Endothelial cell of umbilical vein (primary cell): Measurements from ENCODE around the gene WNT7B. TPM values are rescaled to one million over a fixed set of nuclear protein-coding genes. Genes with fewer than 3 reads are reported as not detected.

Experiments used
- BruUV-seq: library from RNA; stranded (reverse); fragments of 400-500 nt; replicated peaks from 2 replicates; lab custom pipeline; 2021; lab: Mats Ljungman, UMichigan
- CTCF ChIA-PET: fragments of 300-600, 350-600 bp; sonication (Branson Sonifier 250); formaldehyde crosslinking; loops from one replicate; lab custom pipeline; 2021; ENCODE audit warnings: antibody characterized with exemption, inconsistent platforms; lab: Charles Lee
- POLR2A ChIA-PET: fragments of 300-600, 350-600 bp; sonication (Branson Sonifier 250); formaldehyde crosslinking; loops from one replicate; lab custom pipeline; 2021; ENCODE audit warnings: antibody characterized with exemption, inconsistent platforms; lab: Charles Lee
- DNase-seq: peaks from one replicate; pipeline ENCODE4 v3.0.0-alpha.2; 2011; ENCODE audit warnings: low read depth, low spot score
- FAIRE-seq: peaks from 2 replicates; lab custom pipeline; 2011; peaks lifted over from hg19 to GRCh38; lab: Jason Lieb, UNC
- H2AFZ ChIP-seq: 2 replicates; pipeline ENCODE4 v1.6.0; 2012; ENCODE audit warnings: low read depth, low read length, control low read depth, inconsistent platforms
- H3K27ac ChIP-seq: 2 replicates; pipeline ENCODE4 v1.5.1; 2011; ENCODE audit warnings: low read depth, mild to moderate bottlenecking, control low read depth, low read length, moderate library complexity; ENCODE audit not compliant: insufficient read depth
- H3K27me3 ChIP-seq, 2 experiments: 2 replicates each; pipeline versions ENCODE4 v1.6.0 to v1.6.1; 2011; ENCODE audit warnings: low read length in 2 of 2, mixed read lengths in 1 of 2; ENCODE audit not compliant: control insufficient read depth in 2 of 2, insufficient read depth in 2 of 2
- H3K36me3 ChIP-seq, 2 experiments: 2 replicates in 1 of 2; 3 replicates in 1 of 2; pipeline ENCODE4 v1.5.1; 2011; ENCODE audit warnings: low read length in 2 of 2, mild to moderate bottlenecking in 1 of 2, moderate library complexity in 1 of 2; ENCODE audit not compliant: control insufficient read depth in 2 of 2, insufficient read depth in 2 of 2; ENCODE audit errors: extremely low read depth in 1 of 2
- H3K4me1 ChIP-seq: 3 replicates; pipeline ENCODE4 v1.5.1; 2011; ENCODE audit warnings: mild to moderate bottlenecking, low read length; ENCODE audit not compliant: control insufficient read depth, insufficient read depth; ENCODE audit errors: extremely low read depth
- H3K4me2 ChIP-seq: 2 replicates; pipeline ENCODE4 v1.6.1; 2011; ENCODE audit warnings: low read length, control low read depth, mixed read lengths; ENCODE audit not compliant: insufficient read depth
- H3K4me3 ChIP-seq, 3 experiments: fragments of 200-600 bp in 1 of 3; sonication (generic), shearing (Covaris generic) in 1 of 3; replicated peaks in 1 of 3; 2 replicates each; pipeline ENCODE4 v1.5.1; 2011 to 2016; ENCODE audit warnings: control low read depth in 3 of 3, low read length in 3 of 3, mild to moderate bottlenecking in 2 of 3, inconsistent platforms in 1 of 3, low read depth in 1 of 3, moderate library complexity in 1 of 3; ENCODE audit not compliant: insufficient read depth in 1 of 3
- H3K79me2 ChIP-seq: 2 replicates; pipeline ENCODE4 v1.6.0; 2012; ENCODE audit warnings: low read length, inconsistent platforms; ENCODE audit not compliant: control insufficient read depth, insufficient read depth
- H3K9ac ChIP-seq: replicated peaks from 2 replicates; pipeline ENCODE3; 2011; ENCODE audit warnings: low read length, control low read depth; ENCODE audit not compliant: insufficient read depth; ENCODE audit errors: extremely low read depth
- H3K9me1 ChIP-seq: replicated peaks from 3 replicates; pipeline ENCODE4 v1.6.0; 2011; ENCODE audit warnings: mild to moderate bottlenecking, low read length; ENCODE audit not compliant: control insufficient read depth, insufficient read depth; ENCODE audit errors: extremely low read depth
- H3K9me3 ChIP-seq: replicated peaks from 2 replicates; pipeline ENCODE4 v1.5.1; 2012; ENCODE audit warnings: low read length, inconsistent platforms; ENCODE audit not compliant: control insufficient read depth, insufficient read depth
- H4K20me1 ChIP-seq: replicated peaks from 2 replicates; pipeline ENCODE3; 2011; ENCODE audit warnings: mild to moderate bottlenecking, low read length; ENCODE audit not compliant: control insufficient read depth, insufficient read depth; ENCODE audit errors: extremely low read depth
- EZH2 ChIP-seq: IDR thresholded peaks from 2 replicates; pipeline ENCODE4 v1.6.1; 2012; ENCODE audit warnings: borderline replicate concordance, low read depth, mild to moderate bottlenecking, moderate library complexity, low read length, inconsistent platforms; ENCODE audit not compliant: severe bottlenecking
- FOS ChIP-seq: IDR thresholded peaks from 2 replicates; pipeline ENCODE4 v1.6.1; 2011; ENCODE audit warnings: mild to moderate bottlenecking, low read length, moderate library complexity, borderline replicate concordance; ENCODE audit not compliant: insufficient read depth
- GATA2 ChIP-seq: IDR thresholded peaks from 2 replicates; pipeline ENCODE4 v1.7.0; 2011; ENCODE audit warnings: low read depth, mild to moderate bottlenecking, moderate library complexity, mixed read lengths, low read length; ENCODE audit not compliant: insufficient read length, insufficient read depth
- JUN ChIP-seq: IDR thresholded peaks from 2 replicates; pipeline ENCODE4 v1.6.1; 2011; ENCODE audit warnings: borderline replicate concordance, low read depth; ENCODE audit not compliant: insufficient read length, insufficient read depth
- MAX ChIP-seq: IDR thresholded peaks from 2 replicates; pipeline ENCODE4 v1.6.1; 2011; ENCODE audit not compliant: insufficient read depth, insufficient read length
- MYC ChIP-seq: IDR thresholded peaks from one replicate; pipeline ENCODE4 v1.6.1; 2011; ENCODE audit warnings: mild to moderate bottlenecking, low read depth, low read length
- POLR2A ChIP-seq: IDR thresholded peaks from 2 replicates; pipeline ENCODE4 v1.6.1; 2012; ENCODE audit warnings: low read depth, mild to moderate bottlenecking, control low read depth, low read length
- POLR2AphosphoS5 ChIP-seq: IDR thresholded peaks from 2 replicates; pipeline ENCODE4 v1.6.1; 2012; ENCODE audit warnings: low read depth, mild to moderate bottlenecking, control low read depth, low read length, moderate library complexity; ENCODE audit not compliant: insufficient read depth
- dilution Hi-C: fragments of 300-500 bp; cut with MboI; formaldehyde crosslinking; loops from one replicate; pipeline ENCODE4 v1.15.0; 2019; ENCODE audit warnings: low sequenced_read_pairs; ENCODE audit not compliant: extremely low pct_ligation_motif_present
- intact Hi-C: fragments of 100-400 bp; cut with micrococcal nuclease; formaldehyde crosslinking; loops from one replicate; pipeline ENCODE4 v1.10.0; 2022
- polyA plus RNA-seq, 4 experiments: library from polyadenylated mRNA; depleted of rRNA in 3 of 4; stranded (reverse) in 3 of 4; unstranded in 1 of 4; fragments of >200 nt; gene quantifications; 2 replicates each; pipeline versions ENCODE4 v1.2.1 to v1.2.3, GENCODE V29; 2011 to 2012; ENCODE audit warnings: missing spikeins in 1 of 4
- total RNA-seq: library from RNA; stranded (reverse); gene quantifications from 2 replicates; pipeline ENCODE4 v1.2.3, GENCODE V29; 2021
- TF ChIP-seq, protein P1 (sequence below), 2 donors: IDR thresholded peaks; 1 replicate in 1 of 2; 2 replicates in 1 of 2; pipeline ENCODE4 v1.5.1; 2011; ENCODE audit warnings: low read length in 2 of 2, mild to moderate bottlenecking in 2 of 2, moderate library complexity in 2 of 2, control low read depth in 1 of 2, inconsistent platforms in 1 of 2, low read depth in 1 of 2; ENCODE audit not compliant: insufficient read depth in 1 of 2; ENCODE audit errors: extremely low read depth in 1 of 2

The WNT7B gene
- total and polyA plus RNA-seq, 2 donors (not counting 3 experiments of a cell fraction or from before 2014, with no cell fraction given), result not detected

DNA sequence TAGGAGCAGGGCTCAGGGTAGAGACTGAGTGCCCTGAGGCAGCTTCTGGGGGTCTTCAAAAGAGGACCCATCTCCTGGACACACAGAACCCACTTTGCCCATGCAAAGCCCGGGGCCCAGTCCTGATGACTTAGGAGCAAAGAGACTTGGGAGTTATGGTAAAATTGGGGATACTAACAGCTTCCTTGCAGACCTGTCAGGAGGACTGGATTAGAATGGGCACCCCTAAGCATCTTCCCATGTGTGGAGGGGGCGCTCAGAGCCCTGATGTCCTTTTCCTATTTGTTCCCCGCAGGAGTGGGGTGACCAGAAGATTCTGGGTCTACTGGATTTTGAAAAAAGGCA lies 100.0 kb downstream of the WNT7B start:
- Histone ChIP-seq H3K79me2 (no peaks in the 10 kb centered on the region), H4K20me1 (no peaks in the 10 kb centered on the region), H3K9me3 (no peaks in the 10 kb centered on the region), H3K9ac (no peak overlapping the region), H3K4me2 (no peak overlapping the region), H3K4me1 (no peaks in the 10 kb centered on the region), H3K9me1 (no peaks in the 10 kb centered on the region), H3K36me3 (no peaks in the 10 kb centered on the region), H2AFZ (no peak overlapping the region), H3K27ac (no peak overlapping the region), H3K27me3 (peaks cover 45 to 60% of the 10 kb centered on the region in 2 experiments), H3K4me3 (no peak overlapping the region)
- intact Hi-C loops (no loop called here), dilution Hi-C loops (no loop called here)
- no peak for TF ChIP-seq JUN
- no peak for TF ChIP-seq POLR2AphosphoS5
- TF ChIP-seq EZH2, result no peak
- no peak for FAIRE-seq
- POLR2A ChIA-PET, result no interaction called here
- no peak for DNase-seq
- no TSS peak for BruUV-seq
- CTCF ChIA-PET, result interaction anchor here (1.6 to 2.4 kb wide), 2 partner anchors 11 to 12 kb away, joined by 3 to 12 read pairs; no protein-coding TSS in a partner anchor

DNA sequence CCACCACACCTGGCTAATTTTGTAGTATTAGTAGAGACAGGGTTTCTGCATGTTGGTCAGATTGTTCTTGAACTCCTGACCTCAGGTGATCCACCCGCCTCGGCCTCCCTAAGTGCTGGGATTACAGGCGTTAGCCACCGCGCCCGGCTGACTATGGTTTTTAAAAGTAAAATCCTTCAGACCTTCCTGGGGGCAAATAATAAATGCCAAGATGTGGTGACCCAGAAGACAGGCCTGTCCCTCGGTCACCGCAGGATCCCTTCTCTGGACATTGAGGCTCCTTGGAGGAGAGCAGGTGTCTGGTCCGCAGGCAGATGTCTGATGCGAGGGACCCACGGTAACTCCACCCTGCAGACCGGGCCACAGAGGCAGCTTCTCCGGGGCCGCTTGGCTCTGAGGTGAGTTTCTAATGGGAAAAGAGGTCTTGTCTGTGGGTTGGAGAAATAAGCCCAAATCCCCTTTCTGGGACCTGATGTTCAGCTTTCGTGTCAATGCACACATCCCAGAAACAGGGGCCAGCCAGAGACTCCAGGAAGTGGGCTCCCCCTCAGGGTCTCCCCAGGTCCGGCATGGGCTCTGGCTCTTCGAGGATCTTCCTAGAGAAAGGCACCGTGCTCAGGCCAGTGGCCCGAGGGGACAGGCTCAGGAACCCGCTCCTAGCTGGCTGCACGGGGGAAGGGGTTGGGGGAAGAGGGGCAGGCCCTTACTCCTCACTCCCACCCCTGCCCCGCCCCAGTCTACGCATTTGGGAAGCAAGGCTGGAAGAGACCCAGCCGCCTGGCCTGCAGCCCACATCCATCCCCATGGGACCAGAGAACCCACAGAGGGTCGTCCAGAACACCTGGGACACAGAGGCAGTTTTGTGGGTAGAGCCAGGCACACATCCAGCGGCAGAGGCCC lies 100.6 kb downstream of the WNT7B start:
- Histone ChIP-seq H3K9ac (no peak overlapping the region), H3K4me1 (no peaks in the 10 kb centered on the region), H3K4me2 (no peak overlapping the region), H3K4me3 (no peak overlapping the region), H3K79me2 (no peaks in the 10 kb centered on the region), H4K20me1 (no peaks in the 10 kb centered on the region), H3K9me1 (no peaks in the 10 kb centered on the region), H2AFZ (no peak overlapping the region), H3K36me3 (no peaks in the 10 kb centered on the region), H3K27ac (no peak overlapping the region), H3K27me3 (peaks cover 43 to 59% of the 10 kb centered on the region in 2 experiments), H3K9me3 (no peaks in the 10 kb centered on the region)
- DNase-seq, result no peak
- BruUV-seq, result no TSS peak
- CTCF ChIA-PET, result interaction anchor here (2.4 kb wide), 1 partner anchor 12 kb away, joined by 12 read pairs; no protein-coding TSS in a partner anchor
- POLR2A ChIA-PET, result no interaction called here
- TF ChIP-seq JUN, result no peak
- TF ChIP-seq MYC, result no peak
- no peak for TF ChIP-seq FOS
- TF ChIP-seq POLR2A, result no peak
- TF ChIP-seq POLR2AphosphoS5, result no peak
- no peak for TF ChIP-seq EZH2
- TF ChIP-seq, protein P1, sequence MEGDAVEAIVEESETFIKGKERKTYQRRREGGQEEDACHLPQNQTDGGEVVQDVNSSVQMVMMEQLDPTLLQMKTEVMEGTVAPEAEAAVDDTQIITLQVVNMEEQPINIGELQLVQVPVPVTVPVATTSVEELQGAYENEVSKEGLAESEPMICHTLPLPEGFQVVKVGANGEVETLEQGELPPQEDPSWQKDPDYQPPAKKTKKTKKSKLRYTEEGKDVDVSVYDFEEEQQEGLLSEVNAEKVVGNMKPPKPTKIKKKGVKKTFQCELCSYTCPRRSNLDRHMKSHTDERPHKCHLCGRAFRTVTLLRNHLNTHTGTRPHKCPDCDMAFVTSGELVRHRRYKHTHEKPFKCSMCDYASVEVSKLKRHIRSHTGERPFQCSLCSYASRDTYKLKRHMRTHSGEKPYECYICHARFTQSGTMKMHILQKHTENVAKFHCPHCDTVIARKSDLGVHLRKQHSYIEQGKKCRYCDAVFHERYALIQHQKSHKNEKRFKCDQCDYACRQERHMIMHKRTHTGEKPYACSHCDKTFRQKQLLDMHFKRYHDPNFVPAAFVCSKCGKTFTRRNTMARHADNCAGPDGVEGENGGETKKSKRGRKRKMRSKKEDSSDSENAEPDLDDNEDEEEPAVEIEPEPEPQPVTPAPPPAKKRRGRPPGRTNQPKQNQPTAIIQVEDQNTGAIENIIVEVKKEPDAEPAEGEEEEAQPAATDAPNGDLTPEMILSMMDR (IDR thresholded peaks at IDR 0.05; ENCODE audit: extremely low read depth in 1 of 2, insufficient read depth in 1 of 2, low read depth in 1 of 2, low read length in 2 of 2), result no peak
- TF ChIP-seq GATA2, result no peak
- no peak for TF ChIP-seq MAX
- intact Hi-C loops, result no loop called here
- dilution Hi-C loops, result no loop called here
- no peak for FAIRE-seq
